SK-N-SH (cell line): ENCODE data around the gene FTO.

Experiments
- CTCF ChIP-seq: fragments of 200-600 bp; sonication (generic); IDR thresholded peaks from 2 replicates; pipeline ENCODE4 v1.6.1; 2017; ENCODE audit warnings: antibody characterized with exemption, mild to moderate bottlenecking, moderate library complexity
- JUND ChIP-seq: IDR thresholded peaks from 2 replicates; pipeline ENCODE4 v1.4.0; 2012
- MAX ChIP-seq: IDR thresholded peaks from 2 replicates; pipeline ENCODE4 v1.4.0; 2012; ENCODE audit warnings: low read depth
- POLR2AphosphoS5 ChIP-seq: IDR thresholded peaks from 2 replicates; pipeline ENCODE4 v1.6.1; 2012; ENCODE audit warnings: low read depth, low read length
- REST ChIP-seq: IDR thresholded peaks from 2 replicates; pipeline ENCODE4 v1.6.1; 2012; ENCODE audit warnings: mild to moderate bottlenecking, low read depth, low read length, moderate library complexity
- SMC3 ChIP-seq: IDR thresholded peaks from 2 replicates; pipeline ENCODE4 v1.6.1; 2012; ENCODE audit warnings: low read depth, low read length, improper control_type of control experiment

- TF ChIP-seq CTCF (no peak), MAX (no peak), SMC3 (no peak), POLR2AphosphoS5 (no peak), JUND (no peak), REST (no peak)
Observed at GRCh38 chr16:54033747-54034146, 329.8 kb downstream of the FTO start.
